BLaER1 treated with 17β-estradiol and CSF1 and Interleukin-3, amounts not matched to agents 10 nM and 100 nM (cell line): ENCODE measurements around the gene PTP4A2.
"Not testable (repeated sequence)": the region's sequence is repeated elsewhere in the genome, so short reads cannot be mapped to it uniquely, and the experiment has no call there.

Source experiments
- H3K27ac ChIP-seq, 11 experiments: shearing (Covaris generic); formaldehyde crosslinking; 2 replicates each; pipeline ENCODE4 v1.8.1; 2022
- H3K27me3 ChIP-seq, 11 experiments: shearing (Covaris generic); formaldehyde crosslinking; 2 replicates each; pipeline ENCODE4 v1.8.1; 2022
- H3K36me3 ChIP-seq, 11 experiments: shearing (Covaris generic); formaldehyde crosslinking; 2 replicates each; pipeline ENCODE4 v1.8.1; 2022
- H3K4me1 ChIP-seq, 10 experiments: shearing (Covaris generic); formaldehyde crosslinking; 2 replicates each; pipeline ENCODE4 v1.8.1; 2022
- H3K4me2 ChIP-seq, 11 experiments: shearing (Covaris generic); formaldehyde crosslinking; 2 replicates each; pipeline ENCODE4 v1.8.1; 2022
- H3K4me3 ChIP-seq, 10 experiments: shearing (Covaris generic); formaldehyde crosslinking; 2 replicates each; pipeline ENCODE4 v1.8.1; 2022
- H3K9ac ChIP-seq, 11 experiments: shearing (Covaris generic); formaldehyde crosslinking; 2 replicates each; pipeline ENCODE4 v1.8.1; 2022
- H3K9me3 ChIP-seq, 11 experiments: shearing (Covaris generic); formaldehyde crosslinking; replicated peaks in 1 of 11; 2 replicates each; pipeline ENCODE4 v1.8.1; 2022
- H4K20me1 ChIP-seq, 11 experiments: shearing (Covaris generic); formaldehyde crosslinking; 2 replicates each; pipeline ENCODE4 v1.8.1; 2022
- Cebpa-rat ChIP-seq, 11 experiments: shearing (Covaris generic); IDR thresholded peaks; 2 replicates each; pipeline ENCODE4 v1.8.1; 2022

The PTP4A2 gene

DNA sequence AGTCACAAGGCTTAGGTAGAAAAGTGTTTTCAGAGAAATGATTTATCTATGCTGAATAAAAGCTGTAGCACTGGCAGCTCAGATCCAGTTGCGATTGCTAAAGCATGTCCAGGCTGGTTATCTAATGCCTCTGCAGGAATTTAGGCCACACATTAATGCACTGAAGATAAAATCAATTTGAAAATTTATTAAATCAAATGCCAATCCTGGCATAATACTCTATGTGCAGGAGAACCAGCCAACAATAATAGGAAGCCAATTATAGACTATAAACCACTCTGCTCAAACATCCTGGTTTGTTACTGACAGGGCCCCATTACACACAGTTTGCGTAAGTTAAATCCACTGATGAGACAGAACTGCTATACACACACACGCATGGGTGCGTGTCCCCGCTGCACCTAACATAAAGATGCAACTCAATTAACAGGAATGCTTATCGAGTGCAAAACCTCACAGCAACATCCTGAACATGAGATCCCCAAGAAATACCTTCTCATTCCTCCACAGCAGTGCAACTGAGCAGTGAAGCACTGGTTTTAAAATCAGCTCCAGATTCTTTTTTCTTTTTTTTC lies 40.6 kb downstream of the PTP4A2 start:
- no peak for TF ChIP-seq Cebpa-rat (IDR thresholded peaks at IDR 0.05)
- H3K4me3 ChIP-seq, result no peak overlapping the region
- H3K27me3 ChIP-seq, result no peaks in the 10 kb centered on the region
- peaks cover 0 to 3% (median 0%) of the 10 kb centered on the region in 11 experiments; a peak in 1 of 22 replicates for H3K36me3 ChIP-seq
- H3K27ac ChIP-seq, result no peak overlapping the region
- peaks cover 18 to 24% (median 21%) of the 10 kb centered on the region in 11 experiments for H3K9me3 ChIP-seq
- H3K4me2 ChIP-seq, result no peak overlapping the region
- no peak overlapping the region for H3K9ac ChIP-seq
- peaks cover 0 to 7% (median 2%) of the 10 kb centered on the region in 10 experiments; a peak in 9 of 20 replicates for H3K4me1 ChIP-seq
- no peaks in the 10 kb centered on the region for H4K20me1 ChIP-seq

DNA sequence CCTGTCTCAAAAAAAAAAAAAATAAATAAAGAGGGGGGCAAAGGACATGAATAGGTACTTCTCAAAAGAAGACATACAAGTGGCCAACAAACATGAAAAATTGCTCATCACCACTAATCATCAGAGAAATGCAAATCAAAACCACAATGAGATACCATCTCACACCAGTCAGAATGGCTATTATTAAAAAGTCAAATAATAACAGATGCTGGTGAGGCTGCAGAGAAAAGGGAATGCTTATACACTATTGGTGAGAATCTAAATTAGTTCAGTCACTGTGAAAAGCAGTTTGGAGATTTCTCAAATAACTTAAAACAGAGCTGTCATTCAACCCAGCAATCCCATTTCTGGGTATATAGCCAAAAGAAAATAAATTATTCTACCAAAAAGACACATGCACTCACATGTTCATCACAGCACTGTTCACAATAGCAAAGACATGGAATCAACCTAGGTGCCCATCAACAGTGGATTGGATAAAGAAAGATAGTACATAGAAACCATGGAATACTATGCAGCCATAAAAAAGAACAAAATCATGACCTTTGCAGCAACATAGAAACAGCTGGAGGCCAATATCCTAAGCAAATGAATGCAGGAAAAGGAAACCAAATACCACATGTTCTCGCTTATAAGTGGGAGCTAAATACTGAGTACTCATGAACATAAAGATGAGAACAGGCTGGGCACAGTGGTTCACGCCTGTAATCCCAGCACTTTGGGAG lies 42.5 kb downstream of the PTP4A2 start:
- peaks cover 18 to 24% (median 21%) of the 10 kb centered on the region in 11 experiments for H3K9me3 ChIP-seq
- not testable (repeated sequence) for H4K20me1 ChIP-seq, H3K27ac ChIP-seq, H3K36me3 ChIP-seq, H3K4me3 ChIP-seq, H3K9ac ChIP-seq, H3K4me2 ChIP-seq, H3K4me1 ChIP-seq, H3K27me3 ChIP-seq

DNA sequence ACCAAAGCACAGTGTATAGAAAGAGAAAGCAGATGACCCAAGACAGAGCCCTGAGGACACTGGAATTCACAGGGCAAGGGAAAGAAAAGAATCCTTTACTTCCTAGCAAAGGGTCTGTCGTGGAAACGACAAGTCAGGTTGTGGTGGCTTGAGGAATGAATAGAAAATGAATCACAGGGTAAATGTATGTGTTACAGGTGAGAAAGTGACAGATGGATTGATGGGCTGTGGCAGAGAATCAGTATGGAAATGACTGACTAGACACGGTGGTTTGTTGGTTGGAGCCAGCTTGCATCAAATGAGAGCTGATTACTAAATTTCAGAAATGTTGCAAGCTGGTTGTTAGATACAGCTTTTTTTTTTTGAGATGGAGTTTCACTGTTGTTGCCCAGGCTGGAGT lies 46.9 kb downstream of the PTP4A2 start:
- peaks cover 18 to 30% (median 24%) of the 10 kb centered on the region in 11 experiments for H3K9me3 ChIP-seq
- TF ChIP-seq Cebpa-rat (IDR thresholded peaks at IDR 0.05), result no peak

DNA sequence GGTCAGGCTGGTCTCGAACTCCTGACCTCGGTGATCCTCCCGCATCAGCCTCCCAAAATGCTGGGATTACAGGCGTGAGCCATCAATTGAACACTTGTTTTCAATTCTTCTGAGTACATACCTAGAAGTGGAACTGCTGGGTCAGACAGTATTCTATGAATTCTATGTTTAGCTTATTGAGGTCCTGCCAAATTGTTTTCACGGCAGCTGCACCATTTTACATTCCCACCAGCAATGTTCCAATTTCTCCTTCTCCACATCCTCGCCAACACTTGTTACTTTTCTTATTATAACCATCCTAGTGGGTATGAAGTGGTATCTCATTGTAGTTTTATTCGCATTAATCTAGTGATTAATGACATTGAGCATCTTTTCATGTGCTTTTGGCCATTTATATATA lies 49.9 kb downstream of the PTP4A2 start:
- no peak for TF ChIP-seq Cebpa-rat (IDR thresholded peaks at IDR 0.05)
- H3K9me3 ChIP-seq, result peaks cover 0 to 9% (median 0%) of the 10 kb centered on the region in 11 experiments; a peak in 4 of 22 replicates
- peak overlapping the region in 4 of 11 experiments; percentile 85 to 91 (median 89); a peak in 6 of 22 replicates for H3K27ac ChIP-seq
- H3K36me3 ChIP-seq, result no peaks in the 10 kb centered on the region
- no peaks in the 10 kb centered on the region for H3K27me3 ChIP-seq
- no peaks in the 10 kb centered on the region for H4K20me1 ChIP-seq
- H3K9ac ChIP-seq, result no peak overlapping the region
- peaks cover 10 to 17% (median 13%) of the 10 kb centered on the region in 10 experiments for H3K4me1 ChIP-seq
- no peak overlapping the region; a peak in 1 of 22 replicates for H3K4me2 ChIP-seq
- no peak overlapping the region for H3K4me3 ChIP-seq

More for the DNA sequence above, 46.9 kb downstream of the PTP4A2 start:
- Histone ChIP-seq H3K36me3 (peaks cover 0 to 3% (median 0%) of the 10 kb centered on the region in 11 experiments; a peak in 1 of 22 replicates), H3K4me2 (no peak overlapping the region), H3K4me1 (peaks cover 10 to 17% (median 13%) of the 10 kb centered on the region in 10 experiments), H3K4me3 (no peak overlapping the region), H3K27ac (no peak overlapping the region), H3K9ac (no peak overlapping the region), H4K20me1 (no peaks in the 10 kb centered on the region), H3K27me3 (no peaks in the 10 kb centered on the region)

DNA sequence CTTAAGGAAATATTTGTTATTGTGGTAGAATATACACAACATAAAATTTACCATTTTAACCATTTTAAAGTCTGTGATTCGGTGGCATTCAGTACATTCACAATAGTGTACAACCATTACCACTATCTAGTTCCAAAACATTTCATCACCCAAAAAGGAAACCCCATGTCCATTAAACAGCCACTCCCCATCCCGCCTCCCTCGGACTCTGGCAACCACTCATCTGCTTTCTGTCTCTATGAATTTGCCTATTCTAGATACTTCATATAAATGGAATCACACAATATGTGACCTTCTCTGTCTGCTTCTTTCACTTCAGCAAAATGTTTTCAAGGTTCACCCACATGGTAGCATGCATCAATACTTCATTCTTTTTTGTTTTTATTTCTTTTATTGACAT lies 51.3 kb downstream of the PTP4A2 start:
- Histone ChIP-seq H3K4me2 (no peak overlapping the region), H3K4me3 (no peak overlapping the region), H3K27ac (no peak overlapping the region), H3K9ac (no peak overlapping the region), H3K36me3 (no peaks in the 10 kb centered on the region), H3K27me3 (no peaks in the 10 kb centered on the region), H3K4me1 (peaks cover 11 to 19% (median 14%) of the 10 kb centered on the region in 10 experiments), H4K20me1 (no peaks in the 10 kb centered on the region), H3K9me3 (peaks cover 0 to 9% (median 0%) of the 10 kb centered on the region in 11 experiments; a peak in 4 of 22 replicates)
- TF ChIP-seq Cebpa-rat (IDR thresholded peaks at IDR 0.05), result no peak

DNA sequence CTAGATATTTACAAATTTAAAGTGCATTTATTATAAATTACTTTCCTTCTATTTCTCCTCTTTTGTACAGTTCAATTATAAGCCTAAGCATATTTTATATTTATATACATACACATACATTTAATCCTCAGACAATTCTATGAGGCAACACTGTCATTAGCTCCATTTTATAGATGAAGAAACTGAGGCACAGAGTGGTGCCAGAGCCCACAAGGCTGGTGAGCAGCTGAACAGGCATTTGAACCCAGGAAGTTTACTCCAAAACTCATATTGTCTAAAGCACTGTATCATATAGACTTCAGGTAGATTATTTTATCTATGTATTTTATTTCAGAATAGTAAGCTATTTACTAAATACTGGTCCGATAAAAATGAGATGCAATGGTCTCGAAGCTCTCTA lies 52.3 kb downstream of the PTP4A2 start:
- Histone ChIP-seq H3K4me2 (no peak overlapping the region), H4K20me1 (no peaks in the 10 kb centered on the region), H3K27me3 (no peaks in the 10 kb centered on the region), H3K36me3 (no peaks in the 10 kb centered on the region), H3K9ac (no peak overlapping the region), H3K4me1 (peaks cover 21 to 30% (median 24%) of the 10 kb centered on the region in 10 experiments), H3K9me3 (peaks cover 0 to 9% (median 0%) of the 10 kb centered on the region in 11 experiments; a peak in 4 of 22 replicates), H3K27ac (no peak overlapping the region), H3K4me3 (no peak overlapping the region)
- no peak for TF ChIP-seq Cebpa-rat (IDR thresholded peaks at IDR 0.05)

DNA sequence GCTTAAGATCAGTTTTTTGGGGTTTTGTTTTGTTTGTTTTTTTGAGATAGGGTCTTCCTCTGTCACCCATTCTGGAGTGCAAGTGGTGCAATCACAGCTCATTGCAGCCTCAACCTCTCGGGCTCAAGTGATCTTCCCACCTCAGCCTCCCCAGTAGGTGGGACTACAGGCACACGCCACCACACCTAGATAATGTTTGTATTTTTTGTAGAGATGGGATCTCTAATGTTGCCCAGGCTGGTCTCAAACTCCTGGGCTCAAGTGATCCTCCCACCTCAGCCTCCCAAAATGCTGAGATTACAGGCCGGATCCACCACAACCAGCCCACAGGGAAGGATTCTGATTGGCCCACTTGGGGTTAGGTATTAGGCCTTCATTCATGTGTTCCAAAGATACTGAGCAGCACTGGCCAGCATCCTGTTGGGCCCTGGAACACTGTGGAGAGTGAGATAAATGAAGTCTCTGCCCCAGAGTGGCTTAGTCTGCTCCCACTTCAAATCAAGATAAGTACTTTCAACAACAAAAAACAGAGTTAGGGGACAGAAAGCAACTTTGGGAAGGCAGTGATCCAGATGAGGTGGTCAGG lies 54.7 kb downstream of the PTP4A2 start:
- Histone ChIP-seq H3K9ac (no peak overlapping the region), H3K27ac (no peak overlapping the region), H3K27me3 (no peaks in the 10 kb centered on the region), H3K4me2 (no peak overlapping the region), H3K4me1 (peaks cover 14 to 33% (median 28%) of the 10 kb centered on the region in 10 experiments), H3K9me3 (no peaks in the 10 kb centered on the region), H4K20me1 (no peaks in the 10 kb centered on the region), H3K4me3 (no peak overlapping the region), H3K36me3 (no peaks in the 10 kb centered on the region)
- no peak for TF ChIP-seq Cebpa-rat (IDR thresholded peaks at IDR 0.05)

DNA sequence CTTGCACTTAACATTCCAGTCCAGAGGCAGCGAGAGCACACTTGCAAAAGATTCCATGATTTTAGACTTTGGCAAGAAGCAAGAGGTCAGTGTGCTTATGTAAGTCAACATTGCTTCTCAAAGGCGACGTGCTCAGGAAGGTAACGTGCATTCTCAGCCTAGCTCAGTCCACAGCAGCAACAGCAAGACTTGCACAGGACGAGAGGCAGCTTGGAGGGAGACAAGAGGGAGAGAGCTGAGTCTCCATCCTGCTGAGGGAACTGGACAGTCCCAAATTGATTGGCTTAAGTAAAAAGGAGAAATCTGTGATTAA lies 56.5 kb downstream of the PTP4A2 start:
- H4K20me1 ChIP-seq, result no peaks in the 10 kb centered on the region
- H3K36me3 ChIP-seq, result no peaks in the 10 kb centered on the region
- H3K27me3 ChIP-seq, result no peaks in the 10 kb centered on the region
- H3K4me2 ChIP-seq, result peak overlapping the region; percentile 40 to 73 (median 65)
- no peaks in the 10 kb centered on the region for H3K9me3 ChIP-seq
- H3K9ac ChIP-seq, result peak overlapping the region in 1 of 11 experiments; percentile 27; a peak in 2 of 22 replicates
- no peak overlapping the region; a peak in 1 of 22 replicates for H3K27ac ChIP-seq
- no peak for TF ChIP-seq Cebpa-rat (IDR thresholded peaks at IDR 0.05)
- H3K4me3 ChIP-seq, result no peak overlapping the region
- H3K4me1 ChIP-seq, result peaks cover 25 to 46% (median 43%) of the 10 kb centered on the region in 10 experiments

DNA sequence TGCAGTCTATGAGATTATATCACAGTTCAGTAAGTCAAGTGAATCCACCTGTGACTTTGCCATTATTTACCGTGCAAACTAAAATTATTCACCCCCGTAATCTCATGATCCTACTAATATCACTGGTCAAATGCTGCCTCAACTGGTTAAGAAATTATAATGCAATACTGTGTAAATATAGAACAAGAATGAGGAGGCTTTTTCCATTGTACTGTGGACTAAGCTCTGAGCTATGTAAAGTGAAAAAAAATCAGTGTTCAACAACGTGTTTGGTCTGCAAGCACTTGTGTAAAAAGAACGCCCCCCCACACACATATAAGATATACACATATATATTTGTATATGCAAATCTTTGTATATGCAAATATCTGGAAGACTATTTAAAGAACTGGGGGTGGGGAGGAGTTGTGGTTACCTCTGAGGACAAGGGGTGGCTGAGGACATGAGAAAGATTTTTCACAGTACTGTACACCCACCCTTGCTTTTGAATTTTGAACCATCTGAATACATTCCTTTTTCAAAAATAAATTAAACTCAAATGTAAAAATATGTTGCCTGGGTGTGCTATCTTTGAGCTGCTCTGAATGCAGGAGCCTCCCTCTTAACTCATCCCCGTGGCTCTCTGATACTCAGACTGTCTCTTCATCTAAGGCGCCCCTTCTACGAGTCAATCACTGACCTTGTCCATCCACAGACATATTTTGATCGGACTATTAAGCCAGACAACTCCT lies 57.0 kb downstream of the PTP4A2 start:
- Histone ChIP-seq H3K4me1 (peaks cover 25 to 50% (median 45%) of the 10 kb centered on the region in 10 experiments), H3K27me3 (no peaks in the 10 kb centered on the region), H3K4me2 (peak overlapping the region; percentile 40 to 73 (median 65)), H3K4me3 (no peak overlapping the region), H3K36me3 (no peaks in the 10 kb centered on the region), H3K9me3 (no peaks in the 10 kb centered on the region), H3K27ac (no peak overlapping the region; a peak in 1 of 22 replicates), H3K9ac (peak overlapping the region in 1 of 11 experiments; percentile 27; a peak in 2 of 22 replicates), H4K20me1 (no peaks in the 10 kb centered on the region)
- no peak for TF ChIP-seq Cebpa-rat (IDR thresholded peaks at IDR 0.05)
